SK-N-SH (cell line): Measurements from ENCODE around the gene RTCA. TPM values are rescaled to one million over a fixed set of nuclear protein-coding genes. Genes with fewer than 3 reads are reported as not detected.
"Not testable (repeated sequence)": the region's sequence is repeated elsewhere in the genome, so short reads cannot be mapped to it uniquely, and the experiment has no call there.

Source experiments
- CTCF ChIA-PET: fragments of 300-600, 350-600 bp; formaldehyde crosslinking; extraction: SDS; loops from one replicate; lab custom pipeline; 2021; lab: Yijun Ruan, JAX
- POLR2A ChIA-PET: fragments of 350-600 bp; sonication (Branson Sonifier 250); formaldehyde crosslinking; extraction: SDS; loops from one replicate; lab custom pipeline; 2020; ENCODE audit warnings: antibody characterized with exemption, inconsistent platforms; lab: Yijun Ruan, JAX
- DNase-seq: peaks from one replicate; pipeline ENCODE4 v3.0.0; 2012
- H2AFZ ChIP-seq: fragments of 200-600 bp; sonication (generic); 2 replicates; pipeline ENCODE4 v1.8.1; 2016; ENCODE audit warnings: antibody characterized with exemption, mild to moderate bottlenecking, low read depth
- H3F3A ChIP-seq: fragments of 200-600 bp; sonication (generic); replicated peaks from 2 replicates; pipeline ENCODE3; 2016; ENCODE audit warnings: antibody characterized with exemption, mild to moderate bottlenecking; ENCODE audit not compliant: insufficient read depth
- H3K27ac ChIP-seq, 2 experiments: fragments of 200-500 bp in 1 of 2; fragments of 200-600 bp in 1 of 2; sonication (Bioruptor generic) in 1 of 2; sonication (generic), shearing (Covaris generic) in 1 of 2; 2 replicates each; pipeline versions ENCODE4 v1.5.1 to v1.6.1; 2014 to 2016; ENCODE audit warnings: low read depth in 2 of 2, inconsistent platforms in 1 of 2, low read length in 1 of 2, mild to moderate bottlenecking in 1 of 2, mixed read lengths in 1 of 2
- H3K27me3 ChIP-seq: fragments of 200-600 bp; sonication (generic), shearing (Covaris generic); 2 replicates; pipeline ENCODE4 v1.6.1; 2016; ENCODE audit warnings: mixed run types; ENCODE audit not compliant: insufficient read depth
- H3K36me3 ChIP-seq, 2 experiments: fragments of 200-500 bp in 1 of 2; fragments of 200-600 bp in 1 of 2; sonication (Bioruptor generic) in 1 of 2; sonication (generic) in 1 of 2; replicated peaks in 1 of 2; 2 replicates each; pipeline versions ENCODE3 to v1.5.1; 2014 to 2016; ENCODE audit warnings: low read length in 1 of 2, mild to moderate bottlenecking in 1 of 2; ENCODE audit not compliant: insufficient read depth in 2 of 2, control insufficient read depth in 1 of 2
- H3K4me1 ChIP-seq, 2 experiments: fragments of 200-500 bp in 1 of 2; fragments of 200-600 bp in 1 of 2; sonication (Bioruptor generic) in 1 of 2; sonication (generic), shearing (Covaris generic) in 1 of 2; 2 replicates each; pipeline versions ENCODE4 v1.5.1 to v1.6.1; 2014 to 2016; ENCODE audit warnings: low read depth in 1 of 2, low read length in 1 of 2, mixed run types in 1 of 2; ENCODE audit not compliant: insufficient read depth in 2 of 2, control insufficient read depth in 1 of 2
- H3K4me2 ChIP-seq: fragments of 200-600 bp; sonication (generic), shearing (Covaris generic); 2 replicates; pipeline ENCODE4 v1.6.1; 2017; ENCODE audit warnings: mixed run types
- H3K4me3 ChIP-seq, 2 experiments: fragments of 200-500 bp in 1 of 2; fragments of 200-600 bp in 1 of 2; sonication (Bioruptor generic) in 1 of 2; sonication (generic), shearing (Covaris generic) in 1 of 2; 2 replicates each; pipeline versions ENCODE4 v1.5.1 to v1.8.1; 2014 to 2016; ENCODE audit warnings: low read depth in 2 of 2, inconsistent platforms in 1 of 2, low read length in 1 of 2, mild to moderate bottlenecking in 1 of 2, mixed read lengths in 1 of 2, moderate library complexity in 1 of 2
- H3K79me2 ChIP-seq: fragments of 200-600 bp; sonication (generic); 2 replicates; pipeline ENCODE4 v1.8.1; 2017; ENCODE audit warnings: mild to moderate bottlenecking; ENCODE audit not compliant: insufficient read depth
- H3K9ac ChIP-seq: fragments of 200-600 bp; sonication (generic); 2 replicates; pipeline ENCODE4 v1.6.1; 2017; ENCODE audit warnings: mixed run types
- H3K9me2 ChIP-seq: fragments of 200-600 bp; sonication (generic); 2 replicates; pipeline ENCODE4 v1.6.1; 2017; ENCODE audit warnings: mixed run types
- H3K9me3 ChIP-seq: fragments of 200-600 bp; sonication (generic); 2 replicates; pipeline ENCODE4 v1.6.1; 2017; ENCODE audit warnings: mixed run types, mild to moderate bottlenecking, moderate library complexity
- H4K20me1 ChIP-seq: fragments of 200-600 bp; sonication (generic); 2 replicates; pipeline ENCODE4 v1.6.1; 2017; ENCODE audit warnings: mild to moderate bottlenecking, mixed run types; ENCODE audit not compliant: insufficient read depth
- ELF1 ChIP-seq: IDR thresholded peaks from 2 replicates; pipeline ENCODE4 v1.4.0; 2012
- RAD21 ChIP-seq: IDR thresholded peaks from 2 replicates; pipeline ENCODE4 v1.6.1; 2012; ENCODE audit warnings: mild to moderate bottlenecking, low read length
- RCOR1 ChIP-seq: fragments of 150-350 bp; IDR thresholded peaks from 2 replicates; pipeline ENCODE4 v1.6.1; 2017; ENCODE audit warnings: antibody characterized with exemption, low read length
- TAF1 ChIP-seq: IDR thresholded peaks from 2 replicates; pipeline ENCODE4 v1.6.1; 2012; ENCODE audit warnings: low read depth, mild to moderate bottlenecking, low read length, moderate library complexity, borderline replicate concordance
- USF1 ChIP-seq: IDR thresholded peaks from 2 replicates; pipeline ENCODE4 v1.4.0; 2012; ENCODE audit warnings: low read depth, borderline replicate concordance
- YY1 ChIP-seq: IDR thresholded peaks from 2 replicates; pipeline ENCODE4 v1.4.0; 2012; ENCODE audit warnings: low read depth, mild to moderate bottlenecking
- WGBS: methylation state at CpG from one replicate; pipeline ENCODE4 v1.1.6; 2017; ENCODE audit warnings: low lambda C conversion rate; 5-methylcytosine and 5-hydroxymethylcytosine counted together
- polyA plus RNA-seq, 3 experiments: library from polyadenylated mRNA; depleted of rRNA; stranded (reverse); fragments of >200 nt; gene quantifications; 2 replicates each; pipeline ENCODE4 v1.2.3, GENCODE V29; 2012
- TF ChIP-seq, protein P1 (sequence below): IDR thresholded peaks from 2 replicates; pipeline ENCODE4 v1.4.0; 2012; ENCODE audit warnings: low read depth, borderline replicate concordance

RTCA gene
- polyA plus RNA-seq, 1 of the 3 experiments (the other 2 are of a cell fraction) = 17.3 TPM

- ChIA-PET CTCF (interaction anchor here (1.1 kb wide), 1 partner anchor 627 kb away, joined by 3 read pairs; no protein-coding TSS in a partner anchor), POLR2A (no interaction called here)
- H3K9me2 ChIP-seq = no peaks in the 10 kb centered on the region
- H2AFZ ChIP-seq = no peak overlapping the region
- no peak overlapping the region for H3K27ac ChIP-seq
- H3K36me3 ChIP-seq = peaks cover 14 to 20% of the 10 kb centered on the region in 2 experiments
- H4K20me1 ChIP-seq = no peaks in the 10 kb centered on the region
- H3K4me3 ChIP-seq = no peak overlapping the region
- peaks cover 12% of the 10 kb centered on the region for H3F3A ChIP-seq
- no peak overlapping the region for H3K9ac ChIP-seq
- no peaks in the 10 kb centered on the region for H3K9me3 ChIP-seq
- no peaks in the 10 kb centered on the region for H3K27me3 ChIP-seq
- TF ChIP-seq TAF1 = no peak
- TF ChIP-seq, protein P1, sequence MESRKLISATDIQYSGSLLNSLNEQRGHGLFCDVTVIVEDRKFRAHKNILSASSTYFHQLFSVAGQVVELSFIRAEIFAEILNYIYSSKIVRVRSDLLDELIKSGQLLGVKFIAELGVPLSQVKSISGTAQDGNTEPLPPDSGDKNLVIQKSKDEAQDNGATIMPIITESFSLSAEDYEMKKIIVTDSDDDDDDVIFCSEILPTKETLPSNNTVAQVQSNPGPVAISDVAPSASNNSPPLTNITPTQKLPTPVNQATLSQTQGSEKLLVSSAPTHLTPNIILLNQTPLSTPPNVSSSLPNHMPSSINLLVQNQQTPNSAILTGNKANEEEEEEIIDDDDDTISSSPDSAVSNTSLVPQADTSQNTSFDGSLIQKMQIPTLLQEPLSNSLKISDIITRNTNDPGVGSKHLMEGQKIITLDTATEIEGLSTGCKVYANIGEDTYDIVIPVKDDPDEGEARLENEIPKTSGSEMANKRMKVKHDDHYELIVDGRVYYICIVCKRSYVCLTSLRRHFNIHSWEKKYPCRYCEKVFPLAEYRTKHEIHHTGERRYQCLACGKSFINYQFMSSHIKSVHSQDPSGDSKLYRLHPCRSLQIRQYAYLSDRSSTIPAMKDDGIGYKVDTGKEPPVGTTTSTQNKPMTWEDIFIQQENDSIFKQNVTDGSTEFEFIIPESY = no peak
- no peak for TF ChIP-seq RCOR1
- no peak for TF ChIP-seq YY1
- no peak for TF ChIP-seq ELF1
- TF ChIP-seq USF1 = no peak
- no peak for DNase-seq
- WGBS = 99% methylated on average over 8 of the region's 8 CpGs
- H3K79me2 ChIP-seq = no peaks in the 10 kb centered on the region
- H3K4me1 ChIP-seq = no peaks in the 10 kb centered on the region
- no peak overlapping the region for H3K4me2 ChIP-seq
Measured at GRCh38 chr1:100296140-100296539, 30.1 kb downstream of the RTCA start.

DNA sequence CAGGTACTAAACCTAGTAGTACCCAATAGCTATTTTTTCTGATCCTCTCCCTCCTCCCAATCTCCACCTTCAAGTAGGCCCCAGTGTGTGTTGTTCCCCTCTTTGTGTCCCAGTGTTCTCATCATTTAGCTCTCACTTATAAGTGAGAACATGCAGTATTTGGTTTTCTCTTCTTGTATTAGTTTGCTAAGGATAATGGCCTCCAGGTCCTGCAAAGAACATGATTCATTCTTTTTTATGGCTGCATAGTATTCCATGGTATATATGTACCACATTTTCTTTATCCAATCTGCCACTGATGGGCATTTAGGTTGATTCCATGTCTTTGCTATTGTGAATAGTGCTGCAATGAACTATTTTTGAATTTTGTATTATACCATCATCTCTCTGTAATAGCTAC is 31.0 kb downstream of the RTCA start:
- H3K9ac ChIP-seq, H3K9me2 ChIP-seq, H2AFZ ChIP-seq, POLR2A ChIA-PET, H3K9me3 ChIP-seq, H3K27me3 ChIP-seq, H3K79me2 ChIP-seq, H3F3A ChIP-seq, H3K4me2 ChIP-seq, DNase-seq, H3K4me3 ChIP-seq, H3K4me1 ChIP-seq, H3K27ac ChIP-seq, H4K20me1 ChIP-seq: not testable (repeated sequence)
- CTCF ChIA-PET = interaction anchor here (1.0 to 1.7 kb wide), 2 partner anchors 13 to 29 kb away, joined by 3 to 4 read pairs; no protein-coding TSS in a partner anchor
- peaks cover 8 to 12% of the 10 kb centered on the region in 2 experiments for H3K36me3 ChIP-seq

- no peak overlapping the region for H2AFZ ChIP-seq
- H3K9me2 ChIP-seq = no peaks in the 10 kb centered on the region
- DNase-seq = peak; percentile 5
- no peaks in the 10 kb centered on the region for H3K4me1 ChIP-seq
- no peaks in the 10 kb centered on the region for H3K36me3 ChIP-seq
- POLR2A ChIA-PET = no interaction called here
- 95% methylated on average over 4 of the region's 4 CpGs for WGBS
- H3K79me2 ChIP-seq = no peaks in the 10 kb centered on the region
- no peaks in the 10 kb centered on the region for H4K20me1 ChIP-seq
- no peak overlapping the region for H3K27ac ChIP-seq
- no peaks in the 10 kb centered on the region for H3K27me3 ChIP-seq
- no peak for TF ChIP-seq RAD21
- H3K4me2 ChIP-seq = no peak overlapping the region
- CTCF ChIA-PET = interaction anchor here (0.7 to 1.7 kb wide), 2 partner anchors 12 to 52 kb away, joined by 3 to 4 read pairs; no protein-coding TSS in a partner anchor
- H3K9ac ChIP-seq = no peak overlapping the region
- H3K9me3 ChIP-seq = no peaks in the 10 kb centered on the region
- no peak overlapping the region for H3K4me3 ChIP-seq
- H3F3A ChIP-seq = no peaks in the 10 kb centered on the region
Measured at GRCh38 chr1:100298512-100298911, 32.5 kb downstream of the RTCA start.
